A549 (cell line): Measurements from ENCODE around the gene TESK2. TPM values are rescaled to one million over a fixed set of nuclear protein-coding genes. Genes with fewer than 3 reads are reported as not detected.

ENCODE experiments used
- ATAC-seq, 2 experiments: fragments of 200-7000 bp in 1 of 2; fragments of >200 bp in 1 of 2; cut with Nextera tagmentation in 1 of 2; cut with Tn5 transposase in 1 of 2; 3 replicates each; pipeline versions ENCODE4 v1.8.0 to v1.9.1; 2018 to 2020; ENCODE audit warnings: mild to moderate bottlenecking in 1 of 2, moderate library complexity in 1 of 2
- CTCF ChIA-PET: fragments of 300-600 bp; sonication (Branson Sonifier 250); formaldehyde crosslinking; extraction: SDS; loops from one replicate; lab custom pipeline; 2021; ENCODE audit warnings: antibody characterized with exemption, inconsistent platforms; lab: Yijun Ruan, JAX
- POLR2A ChIA-PET: fragments of 350-600 bp; formaldehyde crosslinking; extraction: SDS; loops from one replicate; lab custom pipeline; 2021; ENCODE audit warnings: antibody characterized with exemption, inconsistent platforms; lab: Yijun Ruan, JAX
- DNase-seq, 2 experiments: peaks; one replicate each; pipeline versions ENCODE4 v3.0.0 to v3.0.0-alpha.2; 2011 to 2016; ENCODE audit warnings: low read depth in 1 of 2, low spot score in 1 of 2
- FAIRE-seq: peaks from 2 replicates; lab custom pipeline; 2011; peaks lifted over from hg19 to GRCh38; lab: Jason Lieb, UNC
- H3K27ac ChIP-seq, 2 experiments: fragments of >200 bp; sonication (Bioruptor Twin); formaldehyde crosslinking; 3 replicates each; pipeline ENCODE4 v1.5.1; 2016 to 2017
- H3K4me1 ChIP-seq: fragments of >200 bp; sonication (Bioruptor Twin); formaldehyde crosslinking; 3 replicates; pipeline ENCODE4 v1.6.1; 2016
- H3K4me2 ChIP-seq: fragments of >200 bp; sonication (Bioruptor Twin); formaldehyde crosslinking; 3 replicates; pipeline ENCODE4 v1.6.1; 2016
- H3K4me3 ChIP-seq: fragments of >200 bp; sonication (Bioruptor Twin); formaldehyde crosslinking; 3 replicates; pipeline ENCODE4 v1.5.1; 2016
- H3K9me3 ChIP-seq: fragments of >200 bp; sonication (Bioruptor Twin); formaldehyde crosslinking; 3 replicates; pipeline ENCODE4 v1.6.1; 2016
- ATOH8 ChIP-seq: fragments of 250-450 bp; sonication (Bioruptor Pico); IDR thresholded peaks from 2 replicates; pipeline ENCODE4 v1.5.0; 2020; ENCODE audit warnings: low read depth, mild to moderate bottlenecking, moderate library complexity
- BHLHE40 ChIP-seq: IDR thresholded peaks from 2 replicates; pipeline ENCODE4 v1.6.1; 2012; ENCODE audit warnings: low read depth, low read length, inconsistent platforms
- CHD2 ChIP-seq: fragments of 150-350 bp; IDR thresholded peaks from 2 replicates; pipeline ENCODE4 v1.6.1; 2014; ENCODE audit warnings: low read length; ENCODE audit not compliant: partially characterized antibody
- CTCF ChIP-seq: fragments of >200 bp; sonication (Bioruptor Twin); formaldehyde crosslinking; IDR thresholded peaks from 3 replicates; pipeline ENCODE4 v1.5.1; 2016
- E2F6 ChIP-seq: IDR thresholded peaks from 2 replicates; pipeline ENCODE4 v1.6.1; 2012; ENCODE audit warnings: low read depth, borderline replicate concordance
- EHF ChIP-seq: fragments of 250-450 bp; sonication (Bioruptor Pico); IDR thresholded peaks from 2 replicates; pipeline ENCODE4 v1.5.0; 2020; ENCODE audit warnings: mild to moderate bottlenecking
- ESRRA ChIP-seq: fragments of 150-350 bp; IDR thresholded peaks from 2 replicates; pipeline ENCODE4 v1.6.1; 2014; ENCODE audit warnings: mild to moderate bottlenecking, low read length, borderline replicate concordance
- FOSL2 ChIP-seq, 2 experiments: fragments of 450-650 bp in 1 of 2; fragments of >200 bp in 1 of 2; sonication (Bioruptor Twin) in 1 of 2; formaldehyde crosslinking; IDR thresholded peaks; 2 replicates each; pipeline versions ENCODE4 v1.5.0 to v1.6.1; 2016 to 2020; ENCODE audit warnings: mild to moderate bottlenecking in 1 of 2, moderate library complexity in 1 of 2
- GATA3 ChIP-seq: IDR thresholded peaks from 2 replicates; pipeline ENCODE4 v1.6.1; 2012; ENCODE audit warnings: borderline replicate concordance
- HES2 ChIP-seq: fragments of >200 bp; sonication (Bioruptor Twin); formaldehyde crosslinking; IDR thresholded peaks from 2 replicates; pipeline ENCODE4 v1.6.1; 2016
- HMGXB4 ChIP-seq: fragments of 250-450 bp; sonication (Bioruptor Pico); IDR thresholded peaks from 2 replicates; pipeline ENCODE4 v1.5.0; 2021; ENCODE audit warnings: mild to moderate bottlenecking, moderate library complexity, borderline replicate concordance
- HOXA7 ChIP-seq: fragments of 250-450 bp; sonication (Bioruptor Pico); IDR thresholded peaks from 2 replicates; pipeline ENCODE4 v1.5.0; 2020; ENCODE audit warnings: mild to moderate bottlenecking, moderate library complexity
- HOXB5 ChIP-seq: fragments of 250-450 bp; sonication (Bioruptor Pico); IDR thresholded peaks from 2 replicates; pipeline ENCODE4 v1.5.0; 2020; ENCODE audit warnings: mild to moderate bottlenecking, moderate library complexity
- JUNB ChIP-seq: fragments of >200 bp; sonication (Bioruptor Twin); formaldehyde crosslinking; IDR thresholded peaks from 2 replicates; pipeline ENCODE4 v1.6.1; 2016
- KDM5A ChIP-seq: fragments of 200-600 bp; sonication (generic); IDR thresholded peaks from 2 replicates; pipeline ENCODE4 v1.6.1; 2016; ENCODE audit warnings: antibody characterized with exemption, mild to moderate bottlenecking
- MAFK ChIP-seq: fragments of 450-650 bp; IDR thresholded peaks from 2 replicates; pipeline ENCODE4 v1.6.1; 2014; ENCODE audit not compliant: partially characterized antibody
- MYC ChIP-seq: IDR thresholded peaks from 2 replicates; pipeline ENCODE4 v1.6.1; 2012; ENCODE audit warnings: mild to moderate bottlenecking, inconsistent platforms, low read length, improper control_type of control experiment, borderline replicate concordance
- PBX3 ChIP-seq: IDR thresholded peaks from 2 replicates; pipeline ENCODE4 v1.6.1; 2012
- PHF8 ChIP-seq: fragments of 200-600 bp; sonication (generic); IDR thresholded peaks from 2 replicates; pipeline ENCODE4 v1.6.1; 2016; ENCODE audit warnings: low read depth, mild to moderate bottlenecking, antibody characterized with exemption, moderate library complexity, borderline replicate concordance
- POLR2AphosphoS2 ChIP-seq: conservative IDR thresholded peaks from 2 replicates; pipeline ENCODE4 v1.6.1; 2012; ENCODE audit warnings: low read length, improper control_type of control experiment, inconsistent platforms
- RAD21 ChIP-seq, 2 experiments: fragments of >200 bp in 1 of 2; sonication (Bioruptor Twin) in 1 of 2; formaldehyde crosslinking in 1 of 2; IDR thresholded peaks in 1 of 2; conservative IDR thresholded peaks in 1 of 2; 2 replicates in 1 of 2; 3 replicates in 1 of 2; pipeline ENCODE4 v1.6.1; 2012 to 2018; ENCODE audit warnings: inconsistent platforms in 1 of 2
- SMC3 ChIP-seq: fragments of >200 bp; sonication (Bioruptor Twin); formaldehyde crosslinking; IDR thresholded peaks from 3 replicates; pipeline ENCODE4 v1.6.1; 2018; ENCODE audit warnings: inconsistent platforms
- ZFP36 ChIP-seq: fragments of 450-650 bp; IDR thresholded peaks from 2 replicates; pipeline ENCODE4 v1.6.1; 2014; ENCODE audit warnings: borderline replicate concordance; ENCODE audit not compliant: partially characterized antibody
- WGBS: methylation state at CpG from one replicate; pipeline ENCODE4 v1.1.6; 2017; ENCODE audit errors: missing lambda C conversion rate; 5-methylcytosine and 5-hydroxymethylcytosine counted together
- polyA plus RNA-seq, 4 experiments: library from polyadenylated mRNA; depleted of rRNA in 3 of 4; stranded (reverse); fragments of >200 nt; fragmentation: RNase III in 1 of 4; extraction: RNeasy Plus Mini Kit Qiagen cat#74134 plus additional on column Dnase treatment in 1 of 4; gene quantifications; 2 replicates in 3 of 4; 3 replicates in 1 of 4; pipeline ENCODE4 v1.2.3, GENCODE V29; 2011 to 2017

Gene TESK2
- polyA plus RNA-seq, 2 of the 4 experiments (the other 2 are of a cell fraction) = 0.22 to 0.48 TPM

GRCh38 chr1:45373573-45373972 lies 117.4 kb downstream of the TESK2 start:
- CTCF ChIA-PET = interaction anchor here (1.0 to 1.5 kb wide), 2 partner anchors 14 to 120 kb away, joined by 3 to 5 read pairs; no protein-coding TSS in a partner anchor
- ATAC-seq (no peak), DNase-seq (no peak), FAIRE-seq (no peak)
- no peak for TF ChIP-seq SMC3
- TF ChIP-seq GATA3 = no peak
- TF ChIP-seq EHF (CRISPR knock-in tag) = no peak
- no peak for TF ChIP-seq HMGXB4 (CRISPR knock-in tag)
- TF ChIP-seq ESRRA = no peak
- no peak for TF ChIP-seq RAD21 (conservative IDR thresholded peaks at IDR 0.05 in 1 of 2, IDR thresholded peaks at IDR 0.05 in 1 of 2)
- H3K4me1 ChIP-seq = no peaks in the 10 kb centered on the region
- POLR2A ChIA-PET = no interaction called here
- no peaks in the 10 kb centered on the region for H3K9me3 ChIP-seq
- H3K4me3 ChIP-seq = no peak overlapping the region
- no peak overlapping the region for H3K27ac ChIP-seq
- H3K4me2 ChIP-seq = no peak overlapping the region

- FAIRE-seq (no peak), ATAC-seq (no peak), DNase-seq (no peak)
- Histone ChIP-seq H3K27ac (no peak overlapping the region), H3K4me3 (no peak overlapping the region), H3K4me2 (no peak overlapping the region), H3K9me3 (no peaks in the 10 kb centered on the region), H3K4me1 (no peaks in the 10 kb centered on the region)
- ChIA-PET CTCF (interaction anchor here (0.5 to 2.9 kb wide), 3 partner anchors 10 to 122 kb away, joined by 3 to 9 read pairs (median 4); no protein-coding TSS in a partner anchor), POLR2A (no interaction called here)
- TF ChIP-seq E2F6 = no peak
- TF ChIP-seq MAFK = no peak
- no peak for TF ChIP-seq FOSL2 (IDR thresholded peaks at IDR 0.05)
- no peak for TF ChIP-seq FOSL2 (CRISPR knock-in tag; IDR thresholded peaks at IDR 0.05)
- TF ChIP-seq HOXB5 (CRISPR knock-in tag) = no peak
- no peak for TF ChIP-seq ZFP36
- TF ChIP-seq JUNB = no peak
- TF ChIP-seq CHD2 = no peak
- no peak for TF ChIP-seq CTCF
- TF ChIP-seq RAD21 (conservative IDR thresholded peaks at IDR 0.05 in 1 of 2, IDR thresholded peaks at IDR 0.05 in 1 of 2) = no peak
These were observed 120.4 kb downstream of the TESK2 start for GRCh38 chr1:45370575-45370974.

GRCh38 chr1:45365051-45365450 lies 125.9 kb downstream of the TESK2 start:
- Histone ChIP-seq H3K9me3 (no peaks in the 10 kb centered on the region), H3K4me2 (no peak overlapping the region), H3K4me1 (no peaks in the 10 kb centered on the region), H3K27ac (no peak overlapping the region), H3K4me3 (no peak overlapping the region)
- ATAC-seq = no peak
- POLR2A ChIA-PET = no interaction called here
- WGBS = 75% methylated on average over 5 of the region's 6 CpGs
- CTCF ChIA-PET = interaction anchor here (0.7 to 3.3 kb wide), 2 partner anchors 128 to 200 kb away, joined by 3 to 9 read pairs; no protein-coding TSS in a partner anchor
- no peak for DNase-seq
- no peak for FAIRE-seq
- no peak for TF ChIP-seq HES2
- TF ChIP-seq PBX3 = no peak
- TF ChIP-seq BHLHE40 = no peak
- no peak for TF ChIP-seq ATOH8 (CRISPR knock-in tag)
- TF ChIP-seq HOXA7 (CRISPR knock-in tag) = no peak
- TF ChIP-seq HMGXB4 (CRISPR knock-in tag) = no peak
- no peak for TF ChIP-seq KDM5A
- TF ChIP-seq MYC = no peak
- no peak for TF ChIP-seq PHF8
- no peak for TF ChIP-seq POLR2AphosphoS2
